Endometrium (tissue), 2 donors: Measurements from ENCODE around the gene C17orf113.

ENCODE experiments used
- FAIRE-seq: peaks from 2 replicates; lab custom pipeline; 2012; peaks lifted over from hg19 to GRCh38; lab: Jason Lieb, UNC
- donor health status: control.
- donor health status: control.

Gene C17orf113

GRCh38 chr17:42050393-42051012 lies at the start of gene C17orf113:
C17orf113 (minus strand) TSS chr17:42050601; CDS start chr17:42043376, 7,225 bp downstream.
- no peak for FAIRE-seq

- FAIRE-seq, result no peak
Measured at GRCh38 chr17:42098730-42099399, 48.5 kb upstream of the C17orf113 start.

- no peak for FAIRE-seq
Measured at GRCh38 chr17:42097691-42098631, 47.6 kb upstream of the C17orf113 start, which contains the start of gene ZNF385C. ZNF385C (minus strand) TSS chr17:42098473; CDS start chr17:42063056, 35,417 bp downstream.

GRCh38 chr17:42096360-42097111 lies 46.1 kb upstream of the C17orf113 start:
- no peak for FAIRE-seq

GRCh38 chr17:42094375-42095069 lies 44.1 kb upstream of the C17orf113 start:
- no peak for FAIRE-seq

GRCh38 chr17:42092939-42093338 lies 42.5 kb upstream of the C17orf113 start:
- no peak for FAIRE-seq

GRCh38 chr17:42090964-42091790 lies 40.8 kb upstream of the C17orf113 start:
- no peak for FAIRE-seq

- no peak for FAIRE-seq
Measured at GRCh38 chr17:42088736-42089135, 38.3 kb upstream of the C17orf113 start.

- no peak for FAIRE-seq
Measured at GRCh38 chr17:42087736-42088705, 37.6 kb upstream of the C17orf113 start.

GRCh38 chr17:42087042-42087701 lies 36.8 kb upstream of the C17orf113 start:
- no peak for FAIRE-seq

- no peak for FAIRE-seq
Measured at GRCh38 chr17:42081516-42082129, 31.2 kb upstream of the C17orf113 start.

- FAIRE-seq, result no peak
Measured at GRCh38 chr17:42079541-42079940, 29.1 kb upstream of the C17orf113 start.

GRCh38 chr17:42078396-42079043 lies 28.1 kb upstream of the C17orf113 start:
- FAIRE-seq, result no peak

- no peak for FAIRE-seq
Measured at GRCh38 chr17:42077755-42078154, 27.4 kb upstream of the C17orf113 start.

GRCh38 chr17:42076797-42077559 lies 26.6 kb upstream of the C17orf113 start:
- no peak for FAIRE-seq

GRCh38 chr17:42075789-42076188 lies 25.4 kb upstream of the C17orf113 start:
- no peak for FAIRE-seq
